GM21717 (cell line): Measurements from ENCODE around the gene SPRN.
"Not testable (repeated sequence)": the region's sequence is repeated elsewhere in the genome, so short reads cannot be mapped to it uniquely, and the experiment has no call there.

Experiments
- ATAC-seq: cut with Tn5 transposase; IDR thresholded peaks from one replicate; pipeline ENCODE4 v1.9.1; 2021; ENCODE audit warnings: mild to moderate bottlenecking, moderate library complexity; ENCODE audit not compliant: unreplicated experiment

SPRN gene

GRCh38 chr10:133440633-133441285 is 16.3 kb upstream of the SPRN start:
- no peak for ATAC-seq

- ATAC-seq = no peak
Measured at GRCh38 chr10:133439517-133440461, 15.4 kb upstream of the SPRN start.

- ATAC-seq = no peak
Measured at GRCh38 chr10:133438711-133439273, 14.4 kb upstream of the SPRN start.

- not testable (repeated sequence) for ATAC-seq
Measured at GRCh38 chr10:133432789-133433188, 8.4 kb upstream of the SPRN start.

DNA sequence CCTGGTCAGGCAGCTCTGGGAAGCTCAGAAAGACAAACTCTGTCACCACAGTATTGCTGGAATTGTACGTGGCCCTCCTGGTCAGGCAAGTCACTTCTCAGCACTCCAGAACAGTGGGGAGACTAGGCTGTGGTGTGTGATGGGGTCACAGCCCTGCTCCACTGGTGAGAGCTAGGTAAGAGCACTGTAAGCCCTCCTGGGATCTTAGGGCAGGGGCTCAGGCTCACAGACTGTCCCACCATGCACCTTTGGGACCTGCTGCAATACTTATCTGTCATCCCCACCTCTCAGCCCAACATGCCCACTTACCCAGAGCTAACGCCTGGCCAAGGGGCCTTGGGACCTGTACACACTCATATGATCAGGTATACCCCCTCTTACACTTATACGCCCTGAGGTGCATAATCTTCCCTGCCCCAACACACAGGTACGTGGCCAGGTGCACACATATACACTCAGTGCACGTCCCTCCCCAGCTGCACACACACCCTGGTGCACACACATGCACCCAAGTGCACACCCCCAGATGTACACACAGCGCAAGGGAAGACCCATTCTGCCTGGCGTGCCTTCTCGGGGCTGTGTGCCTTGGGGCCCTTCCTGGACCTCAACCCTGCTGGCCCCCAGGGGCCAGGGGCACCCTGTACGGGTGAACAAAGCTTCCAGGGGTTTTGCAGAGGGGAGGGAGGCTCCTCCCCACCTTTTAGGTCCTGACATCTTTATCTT is 7.6 kb upstream of the SPRN start:
- not testable (repeated sequence) for ATAC-seq

- not testable (repeated sequence) for ATAC-seq
Measured at GRCh38 chr10:133429571-133429970, 5.1 kb upstream of the SPRN start.

GRCh38 chr10:133424102-133424501 is 323 bp downstream of the SPRN start:
- not testable (repeated sequence) for ATAC-seq

- ATAC-seq = no peak
Measured at GRCh38 chr10:133422807-133423771, 1.3 kb downstream of the SPRN start.

- no peak for ATAC-seq
Measured at GRCh38 chr10:133422223-133422806, 2.1 kb downstream of the SPRN start.

DNA sequence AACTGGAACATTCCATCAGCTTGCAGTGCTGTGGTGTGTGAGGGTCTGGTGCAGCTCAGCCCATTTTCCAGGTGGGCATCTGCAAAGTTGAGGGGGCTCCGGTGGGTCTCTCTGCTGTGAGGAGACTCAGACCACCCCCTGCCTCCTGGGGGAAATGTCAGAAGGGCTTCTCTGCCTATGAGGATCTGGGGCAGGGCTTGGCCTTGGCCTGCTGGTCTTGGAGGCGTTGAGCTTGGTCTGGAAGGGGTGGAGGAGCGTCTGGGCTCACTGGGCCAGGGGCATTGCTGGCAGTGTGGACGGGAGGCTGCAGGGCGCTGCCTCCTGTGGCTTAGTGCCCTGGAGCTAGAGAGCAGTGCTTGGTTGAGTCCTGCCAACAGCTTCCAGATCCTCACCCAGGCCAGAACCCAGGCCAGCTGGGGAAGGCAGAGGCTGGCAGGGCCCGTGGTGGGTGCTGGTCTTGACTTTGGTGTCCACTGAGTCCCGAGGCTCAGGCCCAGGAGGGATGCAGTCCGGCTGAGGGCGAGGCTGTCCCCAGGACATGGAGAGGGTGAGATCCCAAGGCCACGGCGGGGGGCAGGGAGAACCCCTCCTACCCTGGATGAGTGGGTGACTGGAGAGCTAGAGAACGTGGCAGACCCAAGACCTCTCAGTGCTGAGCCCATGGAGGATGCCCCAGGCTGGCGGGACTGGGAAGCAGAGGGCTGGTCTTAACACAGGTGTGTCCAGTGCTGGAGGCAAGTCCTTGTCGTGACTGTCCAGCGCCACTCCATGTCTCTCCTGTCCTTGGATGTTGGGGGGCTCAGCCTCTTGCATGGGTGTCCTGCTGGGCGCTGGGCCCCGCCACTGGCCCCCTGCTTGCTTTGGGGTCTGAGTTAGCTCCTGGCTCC is 2.8 kb downstream of the SPRN start:
- ATAC-seq = no peak

GRCh38 chr10:133420579-133420978 is 3.8 kb downstream of the SPRN start:
- ATAC-seq = no peak

GRCh38 chr10:133420028-133420427 is 4.4 kb downstream of the SPRN start:
- ATAC-seq = no peak

DNA sequence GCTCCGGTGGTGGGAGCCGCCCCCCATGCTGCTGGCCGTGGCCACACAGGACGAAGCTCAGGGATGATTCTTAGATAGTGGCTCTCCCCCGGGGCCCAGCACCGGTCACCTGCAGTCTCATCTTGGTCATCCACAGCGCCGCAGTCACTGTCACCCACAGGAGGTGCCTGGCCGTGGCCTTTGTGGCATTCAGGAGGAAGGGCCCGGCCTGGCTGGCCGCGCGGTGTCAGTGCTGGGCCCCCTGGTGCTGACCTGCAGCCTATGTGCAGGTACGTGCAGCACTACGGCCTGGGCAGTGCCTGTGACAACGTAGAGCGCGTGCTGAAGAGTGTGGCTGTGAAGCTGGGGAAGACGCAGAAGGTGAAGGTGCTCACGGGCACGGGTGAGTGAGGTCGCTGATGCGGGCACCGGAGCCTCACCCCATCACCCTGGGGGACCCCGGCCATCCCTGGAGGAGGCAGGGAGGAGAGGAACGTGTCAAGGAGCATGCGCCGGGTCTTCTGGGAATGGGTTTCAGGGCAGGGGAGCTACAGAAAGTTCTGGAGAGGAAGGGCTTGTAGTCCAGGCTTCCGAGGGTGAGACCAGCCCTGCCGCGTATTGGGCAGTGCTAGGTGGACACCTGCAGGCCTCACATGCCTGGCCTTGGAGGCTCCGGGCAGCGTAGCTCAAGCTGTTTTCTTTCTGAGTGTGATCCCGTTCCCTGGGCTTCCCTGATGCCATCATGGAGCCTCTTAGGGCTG is 5.0 kb downstream of the SPRN start:
- ATAC-seq = no peak

GRCh38 chr10:133418289-133418993 is 6.0 kb downstream of the SPRN start:
- no peak for ATAC-seq

GRCh38 chr10:133415752-133416151 is 8.7 kb downstream of the SPRN start:
- ATAC-seq = no peak

DNA sequence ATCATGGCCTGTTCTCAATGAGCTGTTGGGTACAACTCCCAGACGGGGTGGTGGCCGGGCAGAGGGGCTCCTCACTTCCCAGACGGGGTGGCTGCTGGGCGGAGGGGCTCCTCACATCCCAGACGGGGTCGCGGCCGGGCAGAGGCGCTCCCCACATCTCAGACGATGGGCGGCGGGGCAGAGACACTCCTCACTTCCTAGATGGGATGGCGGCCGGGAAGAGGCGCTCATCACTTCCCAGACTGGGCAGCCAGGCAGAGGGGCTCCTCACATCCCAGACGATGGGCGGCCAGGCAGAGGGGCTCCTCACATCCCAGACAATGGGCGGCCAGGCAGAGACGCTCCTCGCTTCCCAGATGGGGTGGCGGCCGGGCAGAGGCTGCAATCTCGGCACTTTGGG is 10.0 kb downstream of the SPRN start:
- ATAC-seq = not testable (repeated sequence)

- ATAC-seq = no peak
Measured at GRCh38 chr10:133412381-133412711, 12.1 kb downstream of the SPRN start.
